ENCODE results near the gene PLEKHG1.

DNA sequence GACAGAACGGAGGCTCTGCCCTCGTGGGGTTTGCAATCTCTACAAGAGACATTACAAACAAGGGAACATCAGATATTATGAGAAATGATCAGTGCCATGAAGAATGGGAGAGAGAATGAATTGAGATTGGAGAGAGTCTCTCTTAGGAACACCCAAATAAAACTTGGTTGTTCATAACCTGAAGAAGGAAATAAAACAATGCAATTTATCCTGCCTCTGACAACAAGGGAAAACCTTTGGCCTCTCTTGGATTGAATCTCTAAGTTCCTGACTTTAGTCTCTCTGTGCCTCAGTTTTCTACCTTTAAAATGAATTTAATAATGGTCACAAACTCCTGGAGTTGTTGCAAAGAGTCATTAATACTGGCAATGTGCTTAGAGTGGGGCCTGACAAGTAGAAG is 21.1 kb downstream of the PLEKHG1 start:
- TF ChIP-seq, protein P1, sequence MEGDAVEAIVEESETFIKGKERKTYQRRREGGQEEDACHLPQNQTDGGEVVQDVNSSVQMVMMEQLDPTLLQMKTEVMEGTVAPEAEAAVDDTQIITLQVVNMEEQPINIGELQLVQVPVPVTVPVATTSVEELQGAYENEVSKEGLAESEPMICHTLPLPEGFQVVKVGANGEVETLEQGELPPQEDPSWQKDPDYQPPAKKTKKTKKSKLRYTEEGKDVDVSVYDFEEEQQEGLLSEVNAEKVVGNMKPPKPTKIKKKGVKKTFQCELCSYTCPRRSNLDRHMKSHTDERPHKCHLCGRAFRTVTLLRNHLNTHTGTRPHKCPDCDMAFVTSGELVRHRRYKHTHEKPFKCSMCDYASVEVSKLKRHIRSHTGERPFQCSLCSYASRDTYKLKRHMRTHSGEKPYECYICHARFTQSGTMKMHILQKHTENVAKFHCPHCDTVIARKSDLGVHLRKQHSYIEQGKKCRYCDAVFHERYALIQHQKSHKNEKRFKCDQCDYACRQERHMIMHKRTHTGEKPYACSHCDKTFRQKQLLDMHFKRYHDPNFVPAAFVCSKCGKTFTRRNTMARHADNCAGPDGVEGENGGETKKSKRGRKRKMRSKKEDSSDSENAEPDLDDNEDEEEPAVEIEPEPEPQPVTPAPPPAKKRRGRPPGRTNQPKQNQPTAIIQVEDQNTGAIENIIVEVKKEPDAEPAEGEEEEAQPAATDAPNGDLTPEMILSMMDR (IDR thresholded peaks at IDR 0.05): no peak
- no peak for TF ChIP-seq POLR2A (IDR thresholded peaks at IDR 0.05)
